HG03558 (cell line): ENCODE data around the gene RPL18.
"Not testable (repeated sequence)": the region's sequence is repeated elsewhere in the genome, so short reads cannot be mapped to it uniquely, and the experiment has no call there.

ENCODE experiments used
- ATAC-seq: cut with Tn5 transposase; IDR thresholded peaks from one replicate; pipeline ENCODE4 v1.9.1; 2021; ENCODE audit warnings: moderate number of reproducible peaks; ENCODE audit not compliant: unreplicated experiment; ENCODE audit errors: extremely low read depth

The RPL18 gene

GRCh38 chr19:48644839-48645619 lies 26.1 kb upstream of the RPL18 start:
- ATAC-seq = no peak

- no peak for ATAC-seq
These were observed 25.4 kb upstream of the RPL18 start for GRCh38 chr19:48644355-48644754.

GRCh38 chr19:48642862-48643261 lies 23.9 kb upstream of the RPL18 start:
- ATAC-seq = no peak

GRCh38 chr19:48641850-48642249 lies 22.9 kb upstream of the RPL18 start:
- no peak for ATAC-seq

GRCh38 chr19:48639483-48640375 lies 20.8 kb upstream of the RPL18 start:
- no peak for ATAC-seq

GRCh38 chr19:48638831-48639381 lies 19.9 kb upstream of the RPL18 start:
- ATAC-seq = no peak

- no peak for ATAC-seq
These were observed 19.2 kb upstream of the RPL18 start for GRCh38 chr19:48637948-48638830.

GRCh38 chr19:48637449-48637947 lies 18.5 kb upstream of the RPL18 start:
- peak; percentile 54 for ATAC-seq

- ATAC-seq = no peak
These were observed 18.0 kb upstream of the RPL18 start, which contains the start of gene DBP for GRCh38 chr19:48636859-48637448. TSS of gene DBP (minus strand) at chr19:48637379. CDS start at chr19:48636994, 385 bp downstream.

- no peak for ATAC-seq
These were observed 17.2 kb upstream of the RPL18 start for GRCh38 chr19:48635966-48636858.

- ATAC-seq = no peak
These were observed 16.4 kb upstream of the RPL18 start for GRCh38 chr19:48635263-48635965.

- ATAC-seq = no peak
These were observed 15.7 kb upstream of the RPL18 start for GRCh38 chr19:48634424-48635262.

GRCh38 chr19:48634036-48634342 lies 15.0 kb upstream of the RPL18 start:
- no peak for ATAC-seq

- no peak for ATAC-seq
These were observed 14.4 kb upstream of the RPL18 start for GRCh38 chr19:48633148-48634035.

GRCh38 chr19:48632692-48633147 lies 13.7 kb upstream of the RPL18 start:
- ATAC-seq = no peak

- not testable (repeated sequence) for ATAC-seq
These were observed 13.3 kb upstream of the RPL18 start for GRCh38 chr19:48632286-48632685.
